Astrocyte of the cerebellum (primary cell): ENCODE data around the gene DNAH8.

Experiments
- DNase-seq: peaks from one replicate; pipeline ENCODE4 v3.0.0-alpha.2; 2011; ENCODE audit warnings: low read depth
- H3K4me3 ChIP-seq: 2 replicates; pipeline ENCODE4 v1.5.1; 2011; ENCODE audit warnings: mild to moderate bottlenecking, low read depth, low read length, moderate library complexity
- in situ Hi-C: cut with HindIII; loops from 2 replicates; pipeline ENCODE4 v1.10.0; 2017; ENCODE audit warnings: low sequenced_read_pairs
- TF ChIP-seq, protein P1 (sequence below): IDR thresholded peaks from 2 replicates; pipeline ENCODE4 v1.5.1; 2012; ENCODE audit warnings: low read length, low read depth, moderate library complexity, mild to moderate bottlenecking; ENCODE audit errors: missing control alignments

DNAH8 gene

DNA sequence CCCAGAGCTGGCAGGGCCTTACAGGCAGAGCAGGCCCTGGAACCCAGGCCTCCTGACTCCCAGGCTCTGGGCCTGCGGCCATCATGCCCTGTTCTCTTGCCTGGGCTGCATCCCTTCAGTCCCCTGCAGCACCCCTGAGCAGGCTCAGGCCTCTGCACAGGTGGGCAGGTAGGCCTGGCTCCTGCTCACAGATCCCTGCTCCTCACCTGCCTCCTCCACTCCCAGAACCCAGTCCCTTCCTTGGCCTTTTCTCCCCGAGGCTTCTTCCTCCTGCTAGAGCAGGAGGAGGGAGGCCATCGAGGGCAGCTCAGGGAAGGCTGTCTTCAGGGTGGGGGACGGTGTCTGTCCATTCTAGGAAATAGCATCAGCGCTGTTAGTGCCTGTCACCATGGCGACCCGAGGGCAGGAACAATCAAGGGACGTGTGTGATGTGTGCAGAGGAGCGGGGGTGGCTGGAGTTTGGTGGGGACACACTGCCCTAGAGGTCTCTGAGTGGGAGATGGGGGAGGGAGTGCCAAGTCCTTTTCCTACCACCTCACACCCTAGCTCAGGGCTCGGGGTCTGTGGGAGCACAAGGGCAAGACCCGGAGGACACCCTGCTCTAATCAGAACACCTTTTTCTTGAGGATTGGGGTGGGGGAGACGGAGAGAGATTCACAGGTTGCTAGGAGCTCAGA lies 360.0 kb downstream of the DNAH8 start:
- in situ Hi-C loops = no loop called here
- no peak for DNase-seq
- no peak overlapping the region for H3K4me3 ChIP-seq
- TF ChIP-seq, protein P1, sequence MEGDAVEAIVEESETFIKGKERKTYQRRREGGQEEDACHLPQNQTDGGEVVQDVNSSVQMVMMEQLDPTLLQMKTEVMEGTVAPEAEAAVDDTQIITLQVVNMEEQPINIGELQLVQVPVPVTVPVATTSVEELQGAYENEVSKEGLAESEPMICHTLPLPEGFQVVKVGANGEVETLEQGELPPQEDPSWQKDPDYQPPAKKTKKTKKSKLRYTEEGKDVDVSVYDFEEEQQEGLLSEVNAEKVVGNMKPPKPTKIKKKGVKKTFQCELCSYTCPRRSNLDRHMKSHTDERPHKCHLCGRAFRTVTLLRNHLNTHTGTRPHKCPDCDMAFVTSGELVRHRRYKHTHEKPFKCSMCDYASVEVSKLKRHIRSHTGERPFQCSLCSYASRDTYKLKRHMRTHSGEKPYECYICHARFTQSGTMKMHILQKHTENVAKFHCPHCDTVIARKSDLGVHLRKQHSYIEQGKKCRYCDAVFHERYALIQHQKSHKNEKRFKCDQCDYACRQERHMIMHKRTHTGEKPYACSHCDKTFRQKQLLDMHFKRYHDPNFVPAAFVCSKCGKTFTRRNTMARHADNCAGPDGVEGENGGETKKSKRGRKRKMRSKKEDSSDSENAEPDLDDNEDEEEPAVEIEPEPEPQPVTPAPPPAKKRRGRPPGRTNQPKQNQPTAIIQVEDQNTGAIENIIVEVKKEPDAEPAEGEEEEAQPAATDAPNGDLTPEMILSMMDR = no peak

DNA sequence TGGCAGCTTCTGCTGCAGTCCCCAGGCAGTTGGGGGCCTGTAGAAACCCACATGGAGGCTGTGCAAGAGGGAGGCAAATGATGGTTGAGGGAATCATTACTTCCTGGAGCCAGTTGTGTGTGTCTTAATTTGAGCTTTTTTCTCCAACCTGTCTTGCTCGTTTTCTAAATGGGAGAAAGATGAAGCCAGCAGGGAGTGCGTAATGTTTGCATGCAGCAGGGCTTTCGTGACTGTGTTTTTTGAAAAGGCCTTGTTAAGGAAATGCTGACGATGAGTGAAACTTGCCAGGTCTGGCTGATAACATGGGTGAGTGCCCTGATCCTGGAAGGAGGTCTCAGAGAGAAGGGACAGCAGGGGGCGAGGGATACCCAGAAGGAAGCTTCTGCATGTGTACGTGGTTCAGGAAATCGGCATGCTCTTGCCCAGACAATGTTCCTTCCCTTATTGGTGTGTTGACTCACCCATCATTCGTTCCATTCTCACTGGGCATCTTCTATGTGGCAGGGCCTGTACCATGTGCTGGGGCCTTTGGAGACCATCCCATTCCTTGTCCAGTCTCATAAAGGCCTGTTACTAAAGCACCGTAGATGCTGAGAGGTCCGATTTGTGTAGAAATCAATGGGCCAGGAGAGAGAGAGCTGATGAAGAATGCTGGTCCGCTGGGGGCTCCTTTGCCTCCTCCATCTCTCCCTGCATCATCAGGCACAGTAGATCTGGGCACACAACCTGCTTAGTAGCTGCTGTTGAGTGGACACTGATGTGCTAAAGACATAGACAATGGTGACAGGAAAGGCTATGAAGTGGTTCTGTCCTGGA lies 360.9 kb downstream of the DNAH8 start:
- TF ChIP-seq, protein P1 = no peak
- in situ Hi-C loops = no loop called here
- no peak overlapping the region for H3K4me3 ChIP-seq
- no peak for DNase-seq

DNA sequence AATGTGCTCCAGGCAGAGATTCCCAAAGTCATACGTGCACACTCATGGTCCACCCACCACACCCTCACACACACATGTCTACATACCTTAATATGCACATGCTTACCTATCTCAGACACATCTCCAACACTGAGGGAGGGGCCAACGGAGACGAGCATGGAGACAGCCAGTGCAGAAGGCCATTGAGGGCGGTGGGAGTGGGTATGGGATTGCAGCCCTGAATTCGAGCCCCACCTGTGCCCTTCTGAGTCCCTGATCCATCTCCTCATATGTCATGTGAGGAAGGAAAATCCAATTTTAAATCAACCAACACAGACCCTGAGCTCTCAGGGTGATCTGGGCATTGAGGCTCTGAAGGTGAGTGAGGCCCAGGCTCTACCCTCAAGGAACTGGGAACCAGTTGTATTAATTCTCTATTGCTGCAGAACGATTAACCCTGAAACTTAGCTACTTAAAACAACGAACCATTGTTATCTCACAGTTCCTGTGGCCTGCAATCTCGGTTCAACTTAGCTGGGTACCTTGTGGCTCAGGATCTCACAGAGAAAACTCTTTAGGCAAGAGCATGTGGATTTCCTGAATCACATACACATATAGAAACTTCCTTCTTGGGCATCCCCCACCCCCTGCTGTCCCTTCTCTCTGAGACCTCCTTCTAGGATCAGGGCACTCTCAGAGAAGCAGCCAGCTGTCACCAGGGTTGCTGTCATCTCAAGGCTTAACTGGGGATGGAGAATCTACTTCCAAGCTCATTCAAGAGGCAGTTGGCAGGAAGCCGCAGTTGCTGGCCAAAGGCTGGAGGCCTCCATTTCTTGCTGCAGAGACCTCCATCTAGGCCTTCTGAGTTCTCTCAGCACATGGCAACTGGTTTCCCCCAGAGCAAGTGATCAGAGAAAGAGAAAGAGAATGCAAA lies 361.8 kb downstream of the DNAH8 start:
- in situ Hi-C loops = no loop called here
- TF ChIP-seq, protein P1 = no peak
- no peak for DNase-seq
- H3K4me3 ChIP-seq = no peak overlapping the region

DNA sequence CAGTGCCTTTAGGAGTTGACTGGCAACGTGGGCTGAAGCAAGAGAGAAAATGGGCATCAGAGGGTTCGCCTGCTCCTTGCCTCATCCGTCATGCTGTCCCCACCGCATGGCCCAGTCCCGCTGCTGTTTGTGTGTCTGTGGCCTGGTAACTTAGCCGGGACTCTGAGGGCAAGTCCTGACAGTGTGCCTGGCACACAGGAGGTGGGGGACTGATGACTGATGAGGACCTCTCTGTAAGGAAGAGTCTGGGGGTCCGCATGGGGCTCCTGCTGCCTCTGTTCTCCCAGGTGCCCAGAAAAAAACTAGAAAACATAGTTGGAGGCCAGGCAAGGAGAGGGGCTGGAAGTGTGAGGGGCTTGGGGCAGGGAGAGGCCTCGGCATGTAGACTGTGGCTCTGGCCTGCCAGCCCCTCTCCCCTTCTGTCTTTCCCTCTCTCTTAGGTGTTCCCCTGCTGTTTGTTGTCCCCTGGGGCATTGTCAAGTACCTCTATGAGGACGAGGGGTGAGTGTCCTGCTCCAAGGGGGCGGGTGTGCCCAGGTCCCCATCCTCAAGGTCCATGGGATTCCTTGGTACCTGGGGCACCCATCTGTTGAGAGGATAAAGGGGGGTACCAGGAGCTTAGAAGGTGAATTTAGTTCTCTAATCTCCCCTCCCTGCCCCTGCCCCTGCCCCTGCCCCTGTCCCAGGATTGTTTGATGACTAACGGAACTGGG lies 362.9 kb downstream of the DNAH8 start:
- H3K4me3 ChIP-seq = no peak overlapping the region

DNA sequence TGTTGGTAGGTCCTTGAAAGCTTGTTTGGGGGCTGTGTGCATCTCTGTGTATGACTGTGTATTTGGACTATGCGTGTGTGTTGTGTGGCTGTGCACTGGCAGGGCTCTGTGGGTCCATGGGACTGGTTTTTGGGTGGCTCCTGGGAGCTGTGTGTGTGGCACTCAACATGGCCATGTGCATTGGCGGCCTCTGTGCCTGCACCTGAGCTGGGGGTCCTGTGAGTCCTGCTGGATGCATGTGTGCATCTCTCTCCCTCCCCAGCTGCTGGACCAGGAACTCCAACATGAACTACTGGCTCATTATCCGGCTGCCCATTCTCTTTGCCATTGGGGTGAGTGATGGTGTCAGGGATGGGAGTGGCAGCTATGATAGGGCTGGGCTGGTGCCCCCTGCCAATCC lies 363.6 kb downstream of the DNAH8 start:
- no peak overlapping the region for H3K4me3 ChIP-seq
- in situ Hi-C loops = no loop called here
- TF ChIP-seq, protein P1 = no peak
- no peak for DNase-seq

More for the DNA sequence above, 362.9 kb downstream of the DNAH8 start:
- DNase-seq = no peak
- in situ Hi-C loops = no loop called here
- TF ChIP-seq, protein P1 = no peak
